GM12878 (cell line): ENCODE measurements around the gene DRD2. TPM values are rescaled to one million over a fixed set of nuclear protein-coding genes. Genes with fewer than 3 reads are reported as not detected.

ENCODE experiments used
- ATAC-seq: fragments of 200-7000 bp; cut with Tn5 transposase; 3 replicates; pipeline ENCODE4 v1.9.1; 2020; ENCODE audit warnings: mild to moderate bottlenecking, moderate library complexity
- BruUV-seq: library from RNA; stranded (reverse); fragments of 400-500 nt; replicated peaks from 2 replicates; lab custom pipeline; 2021; lab: Mats Ljungman, UMichigan
- CTCF ChIA-PET: fragments of 300-600 bp; sonication (Branson Sonifier 250); formaldehyde crosslinking; extraction: SDS; loops from one replicate; lab custom pipeline; 2021; ENCODE audit warnings: inconsistent platforms; lab: Yijun Ruan, JAX
- POLR2A ChIA-PET: fragments of 350-600 bp; formaldehyde crosslinking; extraction: SDS; loops from one replicate; lab custom pipeline; 2021; ENCODE audit warnings: inconsistent platforms; lab: Charles Lee
- RAD21 ChIA-PET: fragments of 300-600 bp; sonication (Branson Sonifier 250); formaldehyde crosslinking; loops from one replicate; lab custom pipeline; 2023; ENCODE audit warnings: antibody characterized with exemption; ENCODE audit not compliant: unreplicated experiment; lab: Charles Lee
- SMC1A ChIA-PET: fragments of 300-600 bp; sonication (Branson Sonifier 250); formaldehyde crosslinking; loops from one replicate; lab custom pipeline; 2023; ENCODE audit not compliant: unreplicated experiment, uncharacterized antibody; lab: Charles Lee
- DNase-seq: peaks from one replicate; pipeline ENCODE4 v3.0.0-alpha.2; 2011; ENCODE audit warnings: low read depth, low spot score
- FAIRE-seq: peaks from 3 replicates; lab custom pipeline; 2011; peaks lifted over from hg19 to GRCh38; lab: Jason Lieb, UNC
- H2AFZ ChIP-seq: 2 replicates; pipeline ENCODE4 v1.6.0; 2011; ENCODE audit warnings: low read depth, low read length, control low read depth; ENCODE audit not compliant: control insufficient read depth
- H3K27ac ChIP-seq: 2 replicates; pipeline ENCODE4 v1.5.1; 2011; ENCODE audit warnings: control low read depth; ENCODE audit not compliant: control insufficient read depth, insufficient read depth
- H3K27me3 ChIP-seq, 2 experiments: replicated peaks in 1 of 2; 2 replicates each; pipeline versions ENCODE4 v1.6.0 to v1.6.1; 2011; ENCODE audit warnings: low read length in 1 of 2; ENCODE audit not compliant: control insufficient read depth in 2 of 2, insufficient read depth in 2 of 2
- H3K36me3 ChIP-seq, 2 experiments: 2 replicates each; pipeline ENCODE4 v1.5.1; 2011; ENCODE audit warnings: low read length in 1 of 2; ENCODE audit not compliant: control insufficient read depth in 2 of 2, insufficient read depth in 2 of 2
- H3K4me1 ChIP-seq: 2 replicates; pipeline ENCODE4 v1.6.1; 2011; ENCODE audit warnings: mild to moderate bottlenecking, low read length, moderate library complexity, mixed read lengths; ENCODE audit not compliant: control insufficient read depth, insufficient read depth
- H3K4me2 ChIP-seq: 2 replicates; pipeline ENCODE4 v1.6.0; 2011; ENCODE audit warnings: control low read depth; ENCODE audit not compliant: control insufficient read depth, insufficient read depth
- H3K4me3 ChIP-seq: fragments of 200-600 bp; sonication (generic); 2 replicates; pipeline ENCODE4 v1.5.1; 2016
- H3K79me2 ChIP-seq: 2 replicates; pipeline ENCODE4 v1.6.0; 2011; ENCODE audit warnings: low read length; ENCODE audit not compliant: control insufficient read depth, insufficient read depth
- H3K9ac ChIP-seq: 2 replicates; pipeline ENCODE4 v1.8.0; 2011; ENCODE audit warnings: low read length, control low read depth, mixed read lengths; ENCODE audit not compliant: control insufficient read depth, insufficient read depth
- H3K9me3 ChIP-seq: replicated peaks from 3 replicates; pipeline ENCODE4 v1.5.1; 2011; ENCODE audit warnings: mild to moderate bottlenecking, low read length; ENCODE audit not compliant: control insufficient read depth, insufficient read depth
- H4K20me1 ChIP-seq: 2 replicates; pipeline ENCODE4 v1.6.0; 2011; ENCODE audit not compliant: control insufficient read depth, insufficient read depth
- CREM ChIP-seq: IDR thresholded peaks from 2 replicates; pipeline ENCODE4 v1.6.1; 2014; ENCODE audit warnings: antibody characterized with exemption, low read depth
- ELK1 ChIP-seq: IDR thresholded peaks from 2 replicates; pipeline ENCODE4 v1.6.1; 2012; ENCODE audit warnings: low read depth, low read length, improper control_type of control experiment
- IRF3 ChIP-seq: fragments of 450-650 bp; IDR thresholded peaks from 2 replicates; pipeline ENCODE4 v1.6.1; 2014; ENCODE audit warnings: mild to moderate bottlenecking
- KAT2A ChIP-seq: conservative IDR thresholded peaks from 2 replicates; pipeline ENCODE4 v1.6.1; 2011; ENCODE audit warnings: low read depth, low read length; ENCODE audit not compliant: control insufficient read depth
- MTA2 ChIP-seq: fragments of 450-650 bp; IDR thresholded peaks from 2 replicates; pipeline ENCODE4 v1.6.1; 2016; ENCODE audit warnings: low read depth, mild to moderate bottlenecking, moderate library complexity
- RELA ChIP-seq: fragments of 450-650 bp; IDR thresholded peaks from 2 replicates; pipeline ENCODE4 v1.8.0; 2014; ENCODE audit warnings: borderline replicate concordance; ENCODE audit not compliant: partially characterized antibody
- SKIL ChIP-seq: fragments of 450-650 bp; IDR thresholded peaks from 2 replicates; pipeline ENCODE4 v1.6.1; 2017; ENCODE audit warnings: mild to moderate bottlenecking, low read depth, inconsistent platforms; ENCODE audit not compliant: poor library complexity, severe bottlenecking
- ZBTB4 ChIP-seq: fragments of 450-650 bp; formaldehyde crosslinking; IDR thresholded peaks from 2 replicates; pipeline ENCODE4 v1.4.0; 2022; ENCODE audit warnings: mild to moderate bottlenecking, moderate library complexity
- WGBS: methylation state at CpG from one replicate; pipeline ENCODE4 v1.1.6; 2016; ENCODE audit warnings: low lambda C conversion rate; ENCODE audit not compliant: insufficient replicate concordance, insufficient coverage; ENCODE audit errors: missing lambda C conversion rate; 5-methylcytosine and 5-hydroxymethylcytosine counted together
- in situ Hi-C: fragments of 300-500 bp; cut with MboI; formaldehyde crosslinking; loops from 9 replicates; pipeline ENCODE4 v1.14.3; 2018; ENCODE audit warnings: mixed read lengths
- intact Hi-C: fragments of 100-400 bp; cut with micrococcal nuclease; formaldehyde crosslinking; loops from one replicate; pipeline ENCODE4 v1.14.2; 2022; ENCODE audit not compliant: unreplicated experiment
- polyA plus RNA-seq, 11 experiments: library from polyadenylated mRNA; depleted of rRNA in 4 of 11; unstranded in 6 of 11; stranded (reverse) in 5 of 11; fragments of >200 nt; fragmentation: Nextera tagmentation in 4 of 11; fragmentation: Illumina TruSeq in 1 of 11; extraction: Ambion mirVana in 4 of 11; extraction: Trizol in 1 of 11; gene quantifications; 1 replicate in 1 of 11; 2 replicates in 10 of 11; pipeline versions ENCODE4 v1.2.1 to v1.2.3, GENCODE V29; 2011 to 2016; ENCODE audit warnings: inconsistent platforms in 2 of 11, missing spikeins in 2 of 11, low read depth in 1 of 11
- total RNA-seq, 4 experiments: library from RNA; depleted of rRNA in 3 of 4; stranded (reverse); fragments of >200 nt in 3 of 4; fragmentation: Illumina TruSeq in 1 of 4; extraction: Trizol in 1 of 4; gene quantifications; 2 replicates each; pipeline versions ENCODE4 v1.2.1 to v1.2.3, GENCODE V29; 2013 to 2021

The DRD2 gene
- total and polyA plus RNA-seq, 10 of the 15 experiments (the other 5 are each of a cell fraction or from before 2014, with no cell fraction given) = not detected

GRCh38 chr11:113409526-113409925 lies 65.7 kb downstream of the DRD2 start:
- no peak for ATAC-seq
- H4K20me1 ChIP-seq = no peaks in the 10 kb centered on the region; the same call in 1 of the 2 replicates
- H2AFZ ChIP-seq = no peak overlapping the region
- in situ Hi-C loops (no loop called here), intact Hi-C loops (no loop called here)
- BruUV-seq = no TSS peak
- H3K79me2 ChIP-seq = no peaks in the 10 kb centered on the region
- SMC1A ChIA-PET = no interaction called here
- TF ChIP-seq RELA (no peak), ZBTB4 (CRISPR knock-in tag) (no peak), IRF3 (no peak), ELK1 (no peak), CREM (no peak), KAT2A (no peak), SKIL (no peak), MTA2 (no peak)
- RAD21 ChIA-PET = no interaction called here
- H3K27ac ChIP-seq = no peak overlapping the region
- no peak overlapping the region for H3K4me2 ChIP-seq
- DNase-seq = no peak
- H3K4me3 ChIP-seq = no peak overlapping the region
- H3K4me1 ChIP-seq = no peaks in the 10 kb centered on the region
- H3K36me3 ChIP-seq = no peaks in the 10 kb centered on the region
- H3K27me3 ChIP-seq = peaks cover 0 to 6% of the 10 kb centered on the region in 2 experiments; a peak in 2 of 4 replicates
- WGBS = 13% methylated on average over 3 of the region's 3 CpGs
- no peaks in the 10 kb centered on the region for H3K9me3 ChIP-seq
- POLR2A ChIA-PET = no interaction called here
- no peak overlapping the region for H3K9ac ChIP-seq
- CTCF ChIA-PET = no interaction called here
- no peak for FAIRE-seq
